ENCODE results near the gene TDRD15.

Gene TDRD15

GRCh38 chr2:21117688-21118087 lies 6.1 kb upstream of the TDRD15 start:
- TF ChIP-seq PKNOX1 (IDR thresholded peaks at IDR 0.05) (no peak), HDGF (IDR thresholded peaks at IDR 0.05; ENCODE audit: borderline replicate concordance) (no peak), SP1 (IDR thresholded peaks at IDR 0.05) (no peak), LEF1 (IDR thresholded peaks at IDR 0.05; ENCODE audit: borderline replicate concordance) (no peak), TARDBP (IDR thresholded peaks at IDR 0.05) (no peak), CTBP1 (IDR thresholded peaks at IDR 0.05; ENCODE audit: borderline replicate concordance) (no peak)
- DNase-seq (ENCODE audit: extremely low spot score), result no peak
- POLR2A ChIA-PET, result no interaction called here
- CTCF ChIA-PET, result interaction anchor here (1.1 to 2.4 kb wide), 4 partner anchors 73 to 457 kb away, joined by 3 to 8 read pairs (median 4); no protein-coding TSS in a partner anchor

GRCh38 chr2:21118302-21118920 lies 5.4 kb upstream of the TDRD15 start:
- peak; percentile 20 for DNase-seq (ENCODE audit: extremely low spot score)
- POLR2A ChIA-PET, result no interaction called here
- TF ChIP-seq SUZ12 (IDR thresholded peaks at IDR 0.05) (no peak), FOXK2 (IDR thresholded peaks at IDR 0.05) (no peak), LEF1 (IDR thresholded peaks at IDR 0.05; ENCODE audit: borderline replicate concordance) (no peak), HDGF (IDR thresholded peaks at IDR 0.05; ENCODE audit: borderline replicate concordance) (no peak), BHLHE40 (IDR thresholded peaks at IDR 0.05; ENCODE audit: borderline replicate concordance) (no peak), ELF4 (IDR thresholded peaks at IDR 0.05) (no peak), ZNF384 (IDR thresholded peaks at IDR 0.05) (no peak), CTBP1 (IDR thresholded peaks at IDR 0.05; ENCODE audit: borderline replicate concordance) (no peak), SP1 (IDR thresholded peaks at IDR 0.05) (no peak), PKNOX1 (IDR thresholded peaks at IDR 0.05) (no peak)
- CTCF ChIA-PET, result interaction anchor here (0.6 to 2.4 kb wide), 4 partner anchors 12 to 457 kb away, joined by 3 to 8 read pairs (median 5); no protein-coding TSS in a partner anchor

- TF ChIP-seq CTBP1 (IDR thresholded peaks at IDR 0.05; ENCODE audit: borderline replicate concordance), result no peak
- no peak for TF ChIP-seq SP1 (IDR thresholded peaks at IDR 0.05)
- TF ChIP-seq LEF1 (IDR thresholded peaks at IDR 0.05; ENCODE audit: borderline replicate concordance), result no peak
- no peak for TF ChIP-seq ELF4 (IDR thresholded peaks at IDR 0.05)
- no peak for TF ChIP-seq NFRKB (IDR thresholded peaks at IDR 0.05)
- CTCF ChIA-PET, result interaction anchor here (0.7 kb wide), 1 partner anchor 121 kb away, joined by 3 read pairs; no protein-coding TSS in a partner anchor
- POLR2A ChIA-PET, result no interaction called here
- no peak for DNase-seq (ENCODE audit: extremely low spot score)
Measured at GRCh38 chr2:21131861-21132260, 8.1 kb downstream of the TDRD15 start.

- TF ChIP-seq FOXA1 (IDR thresholded peaks at IDR 0.05) (no peak), HDGF (IDR thresholded peaks at IDR 0.05; ENCODE audit: borderline replicate concordance) (no peak), PKNOX1 (IDR thresholded peaks at IDR 0.05) (no peak), FOXM1 (IDR thresholded peaks at IDR 0.05; ENCODE audit: borderline replicate concordance) (no peak), TARDBP (IDR thresholded peaks at IDR 0.05) (no peak), CTBP1 (IDR thresholded peaks at IDR 0.05; ENCODE audit: borderline replicate concordance) (no peak), LEF1 (IDR thresholded peaks at IDR 0.05; ENCODE audit: borderline replicate concordance) (no peak), FOXK2 (IDR thresholded peaks at IDR 0.05) (no peak), SP1 (IDR thresholded peaks at IDR 0.05) (no peak), NFRKB (IDR thresholded peaks at IDR 0.05) (no peak), SUZ12 (IDR thresholded peaks at IDR 0.05) (no peak), BHLHE40 (IDR thresholded peaks at IDR 0.05; ENCODE audit: borderline replicate concordance) (no peak), ARNT (IDR thresholded peaks at IDR 0.05) (no peak), ZNF384 (IDR thresholded peaks at IDR 0.05) (no peak), ELF4 (IDR thresholded peaks at IDR 0.05) (no peak), L3MBTL2 (conservative IDR thresholded peaks at IDR 0.05) (no peak)
- DNase-seq (ENCODE audit: extremely low spot score), result no peak
- POLR2A ChIA-PET, result no interaction called here
- CTCF ChIA-PET, result no interaction called here
Measured at GRCh38 chr2:21135585-21135984, 11.8 kb downstream of the TDRD15 start.

- CTCF ChIA-PET, result no interaction called here
- DNase-seq (ENCODE audit: extremely low spot score), result no peak
- no peak for TF ChIP-seq ELF4 (IDR thresholded peaks at IDR 0.05)
- TF ChIP-seq BHLHE40 (IDR thresholded peaks at IDR 0.05; ENCODE audit: borderline replicate concordance), result no peak
- TF ChIP-seq PKNOX1 (IDR thresholded peaks at IDR 0.05), result no peak
- TF ChIP-seq SP1 (IDR thresholded peaks at IDR 0.05), result no peak
- no peak for TF ChIP-seq SUZ12 (IDR thresholded peaks at IDR 0.05)
- TF ChIP-seq TARDBP (IDR thresholded peaks at IDR 0.05), result no peak
- TF ChIP-seq HDGF (IDR thresholded peaks at IDR 0.05; ENCODE audit: borderline replicate concordance), result no peak
- TF ChIP-seq FOXK2 (IDR thresholded peaks at IDR 0.05), result no peak
- no peak for TF ChIP-seq FOXA1 (IDR thresholded peaks at IDR 0.05)
- no peak for TF ChIP-seq FOXM1 (IDR thresholded peaks at IDR 0.05; ENCODE audit: borderline replicate concordance)
- no peak for TF ChIP-seq NFRKB (IDR thresholded peaks at IDR 0.05)
- no peak for TF ChIP-seq CTBP1 (IDR thresholded peaks at IDR 0.05; ENCODE audit: borderline replicate concordance)
- no peak for TF ChIP-seq L3MBTL2 (conservative IDR thresholded peaks at IDR 0.05)
- no peak for TF ChIP-seq ZNF384 (IDR thresholded peaks at IDR 0.05)
- no peak for TF ChIP-seq LEF1 (IDR thresholded peaks at IDR 0.05; ENCODE audit: borderline replicate concordance)
- no peak for TF ChIP-seq ARNT (IDR thresholded peaks at IDR 0.05)
- POLR2A ChIA-PET, result no interaction called here
Measured at GRCh38 chr2:21142149-21142548, 18.4 kb downstream of the TDRD15 start.

GRCh38 chr2:21146638-21147037 lies 22.9 kb downstream of the TDRD15 start:
- ChIA-PET POLR2A (no interaction called here), CTCF (no interaction called here)
- no peak for DNase-seq (ENCODE audit: extremely low spot score)
- TF ChIP-seq ELF4 (IDR thresholded peaks at IDR 0.05) (no peak), BHLHE40 (IDR thresholded peaks at IDR 0.05; ENCODE audit: borderline replicate concordance) (no peak), CTBP1 (IDR thresholded peaks at IDR 0.05; ENCODE audit: borderline replicate concordance) (no peak), PKNOX1 (IDR thresholded peaks at IDR 0.05) (no peak), L3MBTL2 (conservative IDR thresholded peaks at IDR 0.05) (no peak), ARNT (IDR thresholded peaks at IDR 0.05) (no peak), NFRKB (IDR thresholded peaks at IDR 0.05) (no peak), FOXK2 (IDR thresholded peaks at IDR 0.05) (no peak), FOXA1 (IDR thresholded peaks at IDR 0.05) (no peak), ZNF384 (IDR thresholded peaks at IDR 0.05) (no peak), HDGF (IDR thresholded peaks at IDR 0.05; ENCODE audit: borderline replicate concordance) (no peak), SP1 (IDR thresholded peaks at IDR 0.05) (no peak), TARDBP (IDR thresholded peaks at IDR 0.05) (no peak), FOXM1 (IDR thresholded peaks at IDR 0.05; ENCODE audit: borderline replicate concordance) (no peak), LEF1 (IDR thresholded peaks at IDR 0.05; ENCODE audit: borderline replicate concordance) (no peak), SUZ12 (IDR thresholded peaks at IDR 0.05) (no peak)
